ENCODE data around the gene MYO9A. TPM values are rescaled to one million over a fixed set of nuclear protein-coding genes. Genes with fewer than 3 reads are reported as not detected.

The MYO9A gene
- 100 to 1,000 TPM in 3 of 4 donors, 10 to 100 TPM in 1; 88.5 to 183 (median 115) TPM for total RNA-seq

- intact Hi-C loops (cut with DNase I): no loop called here
Measured at GRCh38 chr15:72118017-72118978, at the start of gene MYO9A, which contains the start of gene SENP8. Gene MYO9A (minus strand): TSS chr15:72118150. CDS start chr15:72046563, 71,587 bp downstream. Gene SENP8 (plus strand): TSS chr15:72118403. CDS start chr15:72139624, 21,221 bp downstream.

GRCh38 chr15:72167445-72167844, 49.5 kb upstream of the MYO9A start:
- 78 to 92% methylated on average over 4 to 5 of the region's 6 CpGs for WGBS, 2 donors
- no peak for DNase-seq
- Histone ChIP-seq H3K4me3 (replicated peaks in 1 of 3) (no peak overlapping the region), H3K9me3 (no peaks in the 10 kb centered on the region), H3K27ac (no peak overlapping the region), H3K4me1 (peaks cover 17 to 23% of the 10 kb centered on the region in 2 donors), H3K36me3 (no peaks in the 10 kb centered on the region), H3K27me3 (no peaks in the 10 kb centered on the region)
- intact Hi-C loops (cut with DNase I): no loop called here
- TF ChIP-seq POLR2A (IDR thresholded peaks at IDR 0.05): no peak
- TF ChIP-seq CTCF (IDR thresholded peaks at IDR 0.05): no peak

More at GRCh38 chr15:72118017-72118978, at the start of gene MYO9A, which contains the start of gene SENP8:
- H3K27ac ChIP-seq: peak within 1 kb of the TSS; percentile 95
- TF ChIP-seq POLR2A (IDR thresholded peaks at IDR 0.05) (peak in 1 of 2 donors; percentile 79), CTCF (IDR thresholded peaks at IDR 0.05) (peak in 1 of 6 experiments; percentile 8)
- H3K4me3 ChIP-seq (replicated peaks in 1 of 3): peak within 1 kb of the TSS; percentile 74 to 84 (median 75)
- WGBS, 2 donors: 1% methylated on average over 40 to 42 of the region's 69 CpGs
- H3K36me3 ChIP-seq: no peaks in the 10 kb centered on the region
- no peaks in the 10 kb centered on the region for H3K27me3 ChIP-seq
- peak; percentile 96 to 97 for DNase-seq
- no peaks in the 10 kb centered on the region for H3K9me3 ChIP-seq
- peaks cover 23 to 29% of the 10 kb centered on the region in 2 donors for H3K4me1 ChIP-seq

GRCh38 chr15:72166716-72167417, 48.9 kb upstream of the MYO9A start:
- WGBS, 2 donors: 93 to 97% methylated on average over 4 to 5 of the region's 5 CpGs

GRCh38 chr15:72163719-72164118, 45.8 kb upstream of the MYO9A start:
- DNase-seq: no peak
- Histone ChIP-seq H3K4me1 (peaks cover 10 to 21% of the 10 kb centered on the region in 2 donors), H3K27me3 (no peaks in the 10 kb centered on the region), H3K4me3 (replicated peaks in 1 of 3) (no peak overlapping the region), H3K36me3 (no peaks in the 10 kb centered on the region), H3K9me3 (no peaks in the 10 kb centered on the region), H3K27ac (no peak overlapping the region)
- 84 to 89% methylated on average over 4 of the region's 4 CpGs for WGBS, 2 donors
- intact Hi-C loops (cut with DNase I): no loop called here
- TF ChIP-seq CTCF (IDR thresholded peaks at IDR 0.05): no peak
- no peak for TF ChIP-seq POLR2A (IDR thresholded peaks at IDR 0.05)

More at GRCh38 chr15:72166716-72167417, 48.9 kb upstream of the MYO9A start:
- no peak for TF ChIP-seq CTCF (IDR thresholded peaks at IDR 0.05)
- no peak for TF ChIP-seq POLR2A (IDR thresholded peaks at IDR 0.05)
- no peak overlapping the region for H3K4me3 ChIP-seq (replicated peaks in 1 of 3)
- intact Hi-C loops (cut with DNase I): no loop called here
- peaks cover 17 to 26% of the 10 kb centered on the region in 2 donors for H3K4me1 ChIP-seq
- H3K27me3 ChIP-seq: no peaks in the 10 kb centered on the region
- no peak overlapping the region for H3K27ac ChIP-seq
- no peak for DNase-seq
- no peaks in the 10 kb centered on the region for H3K36me3 ChIP-seq
- H3K9me3 ChIP-seq: no peaks in the 10 kb centered on the region

Measured in thyroid gland (tissue), 4 donors.